Measurements from ENCODE around the gene PP2D1.

GRCh38 chr3:20008646-20009045 is 3.4 kb downstream of the PP2D1 start:
- no peak for TF ChIP-seq REST (IDR thresholded peaks at IDR 0.05; ENCODE audit: insufficient read depth in 1 of 2, low read depth in 2 of 2, low read length in 1 of 2)
- no peak for TF ChIP-seq CTCF (IDR thresholded peaks at IDR 0.05)
- TF ChIP-seq POLR2AphosphoS5 (IDR thresholded peaks at IDR 0.05; ENCODE audit: low read depth, low read length), result no peak
